GM10248 (cell line): ENCODE data around the gene SUCLG1.

Experiments
- CTCF ChIA-PET: fragments of 300-600 bp; sonication (Branson Sonifier 250); formaldehyde crosslinking; extraction: SDS; loops from one replicate; lab custom pipeline; 2021; ENCODE audit warnings: antibody characterized with exemption; lab: Yijun Ruan, JAX
- POLR2A ChIA-PET: fragments of 350-650 bp; sonication (Branson Sonifier 250); formaldehyde crosslinking; extraction: SDS; loops from one replicate; lab custom pipeline; 2020; ENCODE audit warnings: antibody characterized with exemption; lab: Yijun Ruan, JAX
- DNase-seq: peaks from one replicate; pipeline ENCODE4 v3.0.0; 2012; ENCODE audit errors: extremely low spot score
- TF ChIP-seq, protein P1 (sequence below): IDR thresholded peaks from 2 replicates; pipeline ENCODE4 v1.5.1; 2012; ENCODE audit warnings: mild to moderate bottlenecking, low read depth; ENCODE audit errors: extremely low read depth, missing control alignments, control extremely low read depth

The SUCLG1 gene

GRCh38 chr2:84389794-84390193 is 69.3 kb downstream of the SUCLG1 start:
- POLR2A ChIA-PET, result no interaction called here
- CTCF ChIA-PET, result interaction anchor here (1.1 kb wide), 1 partner anchor 20 kb away, joined by 3 read pairs; no protein-coding TSS in a partner anchor
- no peak for DNase-seq
- TF ChIP-seq, protein P1, sequence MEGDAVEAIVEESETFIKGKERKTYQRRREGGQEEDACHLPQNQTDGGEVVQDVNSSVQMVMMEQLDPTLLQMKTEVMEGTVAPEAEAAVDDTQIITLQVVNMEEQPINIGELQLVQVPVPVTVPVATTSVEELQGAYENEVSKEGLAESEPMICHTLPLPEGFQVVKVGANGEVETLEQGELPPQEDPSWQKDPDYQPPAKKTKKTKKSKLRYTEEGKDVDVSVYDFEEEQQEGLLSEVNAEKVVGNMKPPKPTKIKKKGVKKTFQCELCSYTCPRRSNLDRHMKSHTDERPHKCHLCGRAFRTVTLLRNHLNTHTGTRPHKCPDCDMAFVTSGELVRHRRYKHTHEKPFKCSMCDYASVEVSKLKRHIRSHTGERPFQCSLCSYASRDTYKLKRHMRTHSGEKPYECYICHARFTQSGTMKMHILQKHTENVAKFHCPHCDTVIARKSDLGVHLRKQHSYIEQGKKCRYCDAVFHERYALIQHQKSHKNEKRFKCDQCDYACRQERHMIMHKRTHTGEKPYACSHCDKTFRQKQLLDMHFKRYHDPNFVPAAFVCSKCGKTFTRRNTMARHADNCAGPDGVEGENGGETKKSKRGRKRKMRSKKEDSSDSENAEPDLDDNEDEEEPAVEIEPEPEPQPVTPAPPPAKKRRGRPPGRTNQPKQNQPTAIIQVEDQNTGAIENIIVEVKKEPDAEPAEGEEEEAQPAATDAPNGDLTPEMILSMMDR, result no peak

GRCh38 chr2:84388921-84389490 is 70.1 kb downstream of the SUCLG1 start:
- POLR2A ChIA-PET, result no interaction called here
- CTCF ChIA-PET, result no interaction called here
- DNase-seq, result no peak
- TF ChIP-seq, protein P1, result no peak

DNA sequence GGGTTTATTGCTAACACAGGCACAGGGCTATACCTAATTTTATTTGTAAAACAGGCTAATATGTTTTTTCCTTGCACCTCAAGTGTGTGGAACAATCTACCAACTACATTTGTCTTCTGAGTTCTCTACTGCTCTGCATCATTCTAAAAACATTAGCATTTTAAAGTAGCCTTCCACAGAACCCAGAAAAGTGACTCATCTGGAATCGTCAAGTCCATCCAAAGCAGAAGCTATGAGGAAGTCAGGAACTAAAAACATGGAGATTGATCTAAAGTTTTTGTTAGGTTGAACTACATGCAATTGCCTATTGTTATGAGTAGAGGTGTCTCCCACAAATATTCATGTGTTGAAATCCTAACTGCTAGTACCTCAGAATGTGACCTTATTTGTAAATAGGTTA is 70.9 kb downstream of the SUCLG1 start:
- ChIA-PET CTCF (interaction anchor here (0.9 kb wide), 1 partner anchor 10 kb away, joined by 3 read pairs; no protein-coding TSS in a partner anchor), POLR2A (no interaction called here)
- TF ChIP-seq, protein P1, result no peak
- DNase-seq, result no peak

GRCh38 chr2:84386336-84387040 is 72.6 kb downstream of the SUCLG1 start:
- POLR2A ChIA-PET, result no interaction called here
- CTCF ChIA-PET, result interaction anchor here (1.6 kb wide), 1 partner anchor 10 kb away, joined by 5 read pairs; no protein-coding TSS in a partner anchor
- no peak for DNase-seq
- TF ChIP-seq, protein P1, result no peak

GRCh38 chr2:84383271-84383670 is 75.8 kb downstream of the SUCLG1 start:
- DNase-seq, result no peak
- ChIA-PET CTCF (no interaction called here), POLR2A (no interaction called here)
- TF ChIP-seq, protein P1, result no peak

GRCh38 chr2:84380875-84381274 is 78.2 kb downstream of the SUCLG1 start:
- TF ChIP-seq, protein P1, result no peak
- ChIA-PET CTCF (no interaction called here), POLR2A (no interaction called here)
- no peak for DNase-seq
